GM10847 (cell line): ENCODE results near the gene FSD1.

Source experiments
- POLR2A ChIP-seq: IDR thresholded peaks from 2 replicates; pipeline ENCODE4 v1.6.1; 2011; ENCODE audit not compliant: insufficient read length; ENCODE audit errors: extremely low read depth

The FSD1 gene

DNA sequence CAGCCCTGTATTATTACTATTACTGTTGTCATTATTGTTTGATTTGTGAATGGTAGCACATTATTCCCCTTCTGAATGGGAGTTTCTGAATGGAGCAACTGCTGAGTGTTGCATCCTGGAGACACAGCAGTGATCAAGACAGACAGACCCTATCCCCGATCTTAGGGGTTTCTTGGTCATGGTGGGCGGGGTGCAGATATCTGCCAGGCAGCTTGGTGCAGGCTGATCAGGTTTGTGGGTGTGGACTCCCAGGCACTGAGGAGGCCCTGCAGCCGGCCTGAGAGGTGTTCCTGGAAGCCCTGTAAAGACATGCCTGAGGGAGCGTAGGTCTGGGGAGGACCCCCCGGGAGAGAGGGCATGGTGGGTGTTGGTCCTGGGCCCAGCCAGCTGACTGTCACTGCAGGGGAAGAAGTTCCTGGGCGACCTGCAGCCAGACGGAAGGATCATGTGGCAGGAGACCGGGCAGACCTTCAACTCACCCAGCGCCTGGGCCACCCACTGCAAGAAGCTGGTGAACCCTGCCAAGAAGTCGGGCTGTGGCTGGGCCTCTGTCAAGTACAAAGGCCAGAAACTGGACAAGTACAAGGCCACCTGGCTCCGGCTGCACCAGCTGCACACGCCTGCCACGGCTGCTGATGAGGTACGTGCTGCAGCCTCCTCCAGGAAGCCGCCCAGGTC, 41.1 kb downstream of the FSD1 start:
- TF ChIP-seq POLR2A: no peak

DNA sequence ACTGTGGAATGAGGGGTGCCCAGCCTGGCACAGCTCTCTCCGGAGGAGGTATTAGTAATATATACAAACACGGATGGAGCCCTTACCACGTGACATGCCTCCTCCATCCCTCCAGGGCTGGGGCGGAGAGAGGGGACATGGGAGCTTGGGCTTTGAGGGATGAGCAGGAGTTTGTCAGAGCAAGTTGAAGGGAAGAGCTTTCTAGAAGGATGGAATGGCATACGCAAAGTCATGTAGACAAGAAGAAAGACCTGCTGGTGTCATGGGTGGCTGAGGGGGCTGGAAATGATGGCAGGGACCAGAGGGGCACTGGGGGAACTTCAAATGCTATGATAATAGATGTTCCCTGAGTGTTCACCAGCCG, 41.6 kb downstream of the FSD1 start:
- TF ChIP-seq POLR2A: no peak

GRCh38 chr19:4347521-4347920, 43.1 kb downstream of the FSD1 start:
- TF ChIP-seq POLR2A: no peak

- TF ChIP-seq POLR2A: no peak
Observed at GRCh38 chr19:4350111-4350510, 45.7 kb downstream of the FSD1 start.

DNA sequence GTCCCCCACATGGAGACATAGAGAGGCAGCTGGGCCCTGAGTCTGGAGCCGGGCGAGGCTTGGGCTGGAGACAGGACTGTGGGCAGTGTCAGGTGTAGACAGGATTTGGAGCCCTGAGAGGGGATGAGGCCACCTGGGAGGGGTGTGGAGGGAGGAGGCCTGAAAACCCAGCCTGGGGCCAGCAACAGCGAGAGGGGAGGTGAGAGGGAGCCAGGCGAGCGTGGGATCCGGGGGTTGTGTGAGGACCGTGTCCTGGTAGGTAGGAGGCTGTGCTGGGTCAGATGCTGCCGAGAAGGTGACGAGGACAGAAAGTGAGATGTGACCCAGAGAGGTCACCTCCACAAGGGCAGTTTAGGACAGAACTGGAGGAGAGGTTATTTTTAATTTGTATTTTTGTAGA, 46.3 kb downstream of the FSD1 start:
- TF ChIP-seq POLR2A: no peak

DNA sequence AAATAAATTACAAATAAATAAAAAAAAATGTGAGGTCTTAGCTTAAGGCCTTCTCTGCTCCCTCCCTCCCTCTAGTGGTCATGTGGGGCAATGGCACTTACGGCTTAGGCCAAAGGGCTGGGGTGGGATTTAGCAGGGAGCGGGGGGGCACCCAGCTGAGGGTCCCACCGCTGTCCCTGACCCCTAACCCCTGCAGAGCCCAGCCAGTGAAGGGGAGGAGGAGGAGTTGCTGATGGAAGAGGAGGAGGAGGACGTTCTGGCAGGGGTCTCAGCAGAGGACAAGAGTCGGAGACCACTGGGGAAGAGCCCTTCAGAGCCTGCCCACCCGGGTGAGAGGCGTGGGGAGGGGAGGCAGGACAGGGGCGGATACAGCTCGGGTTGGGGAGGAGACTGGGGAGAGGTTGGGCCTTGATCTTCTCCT, 48.3 kb downstream of the FSD1 start:
- TF ChIP-seq POLR2A: no peak

GRCh38 chr19:4354282-4354681, 49.9 kb downstream of the FSD1 start:
- no peak for TF ChIP-seq POLR2A

DNA sequence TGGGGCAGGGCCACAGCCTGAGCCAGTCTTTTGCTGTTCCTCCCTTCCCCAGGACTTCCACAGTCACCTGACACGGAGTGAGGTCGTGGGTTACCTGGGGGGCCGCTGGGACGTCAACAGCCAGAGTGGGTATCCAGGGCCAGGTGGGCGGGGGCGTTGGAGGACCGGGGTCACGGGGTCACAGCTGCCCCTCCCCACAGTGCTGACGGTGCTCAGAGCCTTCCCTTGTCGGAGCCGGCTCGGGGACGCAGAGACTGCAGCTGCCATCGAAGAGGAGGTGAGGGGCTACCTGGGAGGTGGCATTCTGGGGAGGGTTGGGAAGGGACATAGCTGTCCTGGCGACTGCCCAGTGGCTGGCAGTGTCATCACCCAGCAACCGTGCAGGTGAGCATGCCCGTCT, 50.5 kb downstream of the FSD1 start:
- no peak for TF ChIP-seq POLR2A

DNA sequence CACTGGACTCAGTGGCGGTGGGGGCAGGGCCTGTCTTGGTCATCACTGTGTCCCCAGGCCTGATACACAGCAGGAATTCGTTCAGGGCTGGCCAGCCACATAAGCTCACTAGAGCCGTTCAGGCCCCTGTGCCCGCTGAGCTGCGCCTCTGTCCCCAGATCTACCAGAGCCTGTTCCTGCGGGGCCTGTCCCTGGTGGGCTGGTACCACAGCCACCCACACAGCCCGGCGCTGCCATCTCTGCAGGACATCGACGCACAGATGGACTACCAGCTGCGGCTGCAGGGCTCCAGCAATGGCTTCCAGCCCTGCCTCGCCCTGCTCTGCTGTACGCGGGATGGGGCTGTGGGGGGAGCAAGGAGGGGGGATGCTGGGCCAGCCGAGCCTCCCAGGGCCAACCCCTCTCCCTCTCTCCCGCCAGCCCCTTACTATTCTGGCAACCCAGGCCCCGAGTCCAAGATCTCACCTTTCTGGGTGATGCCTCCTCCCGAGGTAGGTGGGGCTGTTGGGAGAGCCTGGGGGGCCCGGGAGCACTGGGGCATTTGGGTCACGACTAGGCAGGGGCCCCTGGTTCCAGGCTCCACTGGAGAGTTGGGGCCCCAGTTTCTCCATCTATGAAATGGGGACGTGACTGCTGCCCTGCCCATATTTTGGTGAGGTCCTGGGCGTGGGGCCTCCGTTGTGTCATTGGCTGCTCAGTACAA, 52.8 kb downstream of the FSD1 start:
- no peak for TF ChIP-seq POLR2A

DNA sequence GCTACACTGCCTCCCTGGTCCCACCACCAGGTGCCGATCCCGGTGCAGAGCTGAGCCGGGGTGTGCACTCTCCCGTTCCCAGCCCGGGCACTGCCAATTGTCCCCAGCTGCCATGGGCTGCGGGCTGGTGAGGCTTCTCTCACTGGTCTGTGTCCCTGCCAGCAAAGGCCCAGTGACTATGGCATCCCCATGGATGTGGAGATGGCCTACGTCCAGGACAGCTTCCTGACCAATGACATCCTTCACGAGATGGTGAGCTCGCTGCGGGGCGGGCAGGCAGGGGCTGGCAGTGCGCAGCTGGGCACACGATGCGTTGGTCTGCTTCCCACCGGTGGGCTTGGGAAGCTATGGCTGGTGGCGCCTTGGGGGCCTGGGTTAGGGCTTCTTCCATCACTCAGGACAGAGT, 53.5 kb downstream of the FSD1 start:
- no peak for TF ChIP-seq POLR2A

DNA sequence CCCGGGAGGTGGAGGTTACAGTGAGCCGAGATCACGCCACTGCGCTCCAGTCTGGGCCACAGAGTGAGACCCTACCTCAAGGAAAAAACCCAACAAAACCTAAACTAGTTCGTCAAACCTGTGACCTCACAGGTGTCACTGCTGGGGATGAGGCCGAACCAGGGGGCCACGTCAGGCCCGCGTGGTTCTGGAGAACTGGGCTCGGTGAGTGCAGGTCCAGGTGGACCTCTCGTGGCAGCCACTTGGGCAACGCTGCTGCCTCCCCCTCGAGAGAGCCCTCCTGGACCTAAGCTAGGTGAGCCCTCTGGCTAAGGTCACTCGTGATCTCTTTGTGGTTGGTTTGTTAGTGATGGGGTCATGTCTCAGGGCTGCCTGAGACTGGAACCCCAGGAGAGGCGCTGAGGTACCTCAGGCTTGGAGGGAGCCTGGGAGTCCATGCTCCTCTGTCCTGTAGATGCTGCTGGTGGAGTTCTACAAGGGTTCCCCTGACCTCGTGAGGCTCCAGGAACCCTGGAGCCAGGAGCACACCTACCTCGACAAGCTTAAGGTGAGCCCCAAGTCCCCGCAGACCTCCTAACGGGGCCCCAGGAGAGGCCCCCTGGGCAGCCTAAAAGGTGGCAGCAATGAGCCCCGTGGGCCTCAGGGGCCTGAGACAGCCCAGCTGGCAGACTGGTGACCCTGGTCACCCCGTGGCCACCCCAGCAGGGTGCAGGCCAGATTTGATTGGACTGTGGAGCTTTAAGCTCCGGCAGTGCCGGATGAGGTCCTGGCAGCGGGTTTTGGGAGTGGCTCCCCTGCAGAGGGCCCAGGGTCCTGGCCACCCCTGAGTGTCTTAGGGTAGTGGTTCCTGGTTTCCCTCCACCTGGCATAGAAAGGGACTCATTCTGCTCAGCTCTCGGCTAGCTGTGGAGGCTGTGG, 54.6 kb downstream of the FSD1 start:
- TF ChIP-seq POLR2A: no peak

DNA sequence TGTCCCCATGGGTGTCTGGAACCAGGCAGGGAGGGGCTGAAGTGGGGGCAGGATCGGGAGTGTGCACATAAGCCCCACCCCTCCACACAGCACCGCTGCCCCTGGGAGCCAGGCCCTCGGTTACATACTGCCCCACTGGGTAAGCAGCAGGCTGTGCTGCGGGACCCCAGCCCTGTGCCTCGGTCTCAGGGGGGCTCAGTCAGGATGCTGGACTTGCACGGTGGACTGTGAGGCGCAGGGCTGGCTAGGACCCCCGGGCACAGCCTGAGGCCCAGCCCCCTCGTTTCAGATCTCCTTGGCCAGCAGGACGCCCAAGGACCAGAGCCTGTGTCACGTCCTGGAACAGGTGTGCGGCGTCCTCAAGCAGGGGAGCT, 55.2 kb downstream of the FSD1 start:
- TF ChIP-seq POLR2A: peak; percentile 20

DNA sequence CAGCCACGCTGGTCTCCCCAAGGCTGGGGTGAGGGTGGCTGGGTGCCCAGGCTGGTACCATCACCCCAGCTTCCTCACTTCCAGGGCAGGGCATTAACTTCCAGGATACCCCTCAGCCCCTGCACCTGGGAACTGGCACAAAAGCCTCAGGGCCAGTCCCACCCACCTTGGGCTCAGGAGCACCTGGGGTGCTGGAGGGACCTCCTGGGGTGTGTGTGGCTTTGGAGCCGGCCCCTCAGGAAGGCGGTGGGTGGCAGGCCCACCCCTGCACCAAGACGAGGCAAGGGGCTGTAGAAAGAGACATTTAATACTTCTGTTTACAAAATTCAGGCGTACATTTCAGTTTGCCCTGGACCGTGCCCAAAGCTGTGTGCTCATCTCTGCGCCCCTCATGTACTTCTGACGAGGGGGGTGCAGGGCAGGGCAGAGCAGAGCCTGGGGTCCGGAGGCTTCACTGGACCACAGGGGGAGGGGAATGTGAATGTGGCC, 55.7 kb downstream of the FSD1 start:
- TF ChIP-seq POLR2A: no peak

DNA sequence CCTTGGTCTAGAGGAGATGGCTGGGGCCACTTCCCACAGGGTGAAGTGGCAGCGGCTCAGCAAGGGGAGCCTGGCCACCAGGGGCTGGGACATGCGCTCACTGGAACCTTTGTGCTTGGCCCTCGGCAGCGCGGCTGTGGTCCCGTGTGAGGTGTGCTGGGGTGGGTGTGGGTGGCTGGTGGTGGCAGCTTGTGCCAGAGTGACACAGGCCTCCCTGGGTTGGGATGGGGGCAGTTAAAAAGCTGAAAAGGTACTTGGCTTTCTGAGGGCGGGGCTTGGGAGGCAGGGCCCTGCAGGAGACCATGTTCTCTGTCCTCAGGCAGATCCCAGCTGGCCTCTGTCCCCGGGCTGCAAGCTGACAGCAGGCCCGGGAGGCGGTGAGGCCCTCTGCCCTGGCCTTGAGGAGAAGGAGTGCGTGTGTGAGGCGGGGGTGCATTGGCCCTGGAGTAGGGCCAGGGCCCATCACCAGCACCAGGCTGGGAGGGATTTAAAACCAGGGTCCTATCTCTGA, 56.3 kb downstream of the FSD1 start:
- no peak for TF ChIP-seq POLR2A
